HG03457 (cell line): ENCODE data around the gene DNMT1.
"Not testable (repeated sequence)": the region's sequence is repeated elsewhere in the genome, so short reads cannot be mapped to it uniquely, and the experiment has no call there.

Experiments used
- ATAC-seq: cut with Tn5 transposase; IDR thresholded peaks from one replicate; pipeline ENCODE4 v1.9.1; 2021; ENCODE audit warnings: moderate number of reproducible peaks; ENCODE audit not compliant: unreplicated experiment

The DNMT1 gene

DNA sequence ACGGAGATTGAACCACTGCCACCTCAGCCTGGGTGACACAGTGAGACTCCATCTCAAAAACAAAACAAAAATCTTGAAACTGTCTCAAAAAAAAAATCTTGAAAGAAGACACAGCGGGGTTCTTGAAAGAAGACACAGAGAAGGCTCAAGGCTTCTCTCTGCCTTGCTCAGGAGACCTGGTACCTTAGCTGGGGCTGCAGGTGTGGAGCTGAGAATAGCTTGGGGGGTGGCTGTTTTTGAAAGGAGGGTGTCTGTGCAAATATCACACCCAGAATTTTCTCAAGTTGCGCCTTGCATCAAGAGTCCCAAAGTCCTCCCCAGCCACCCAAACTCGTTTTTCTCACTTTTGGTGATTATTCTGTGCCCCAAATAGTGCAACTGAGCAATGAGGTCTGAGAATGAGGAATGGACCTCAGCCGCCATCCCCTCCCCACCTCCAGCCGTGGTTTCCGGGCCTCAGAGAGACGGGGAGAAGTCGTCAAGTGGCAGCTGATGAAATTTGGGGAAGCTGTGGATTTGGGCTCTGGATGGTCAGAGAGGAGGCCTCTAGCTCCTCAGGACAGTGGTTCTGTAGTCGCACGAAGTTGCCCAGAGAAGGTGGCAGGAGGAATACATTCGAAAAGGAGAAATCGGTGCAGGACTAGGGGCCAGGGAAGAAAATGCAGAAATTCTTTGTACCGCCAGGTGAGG lies 27.6 kb upstream of the DNMT1 start:
- ATAC-seq, result no peak

DNA sequence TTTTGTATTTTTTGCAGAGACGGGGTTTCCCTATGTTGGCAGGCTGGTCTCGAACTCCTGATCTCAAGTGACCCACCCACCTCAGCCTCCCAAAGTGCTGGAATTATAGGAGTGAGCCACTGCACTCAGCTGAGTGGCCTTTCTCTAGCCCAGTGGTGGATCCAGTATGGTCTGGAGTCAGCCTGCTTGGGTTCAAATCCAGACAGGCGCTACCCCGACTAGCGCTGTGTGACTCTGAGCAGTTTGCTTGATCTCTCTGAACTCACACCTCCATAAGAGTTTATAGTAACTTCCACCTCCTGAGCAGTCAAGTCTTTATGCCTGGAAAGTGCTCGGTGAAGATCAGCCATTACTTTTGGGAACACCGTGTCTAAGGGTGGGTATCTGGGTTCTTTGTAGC lies 25.9 kb upstream of the DNMT1 start:
- ATAC-seq, result no peak

GRCh38 chr19:10219678-10220077 lies 24.9 kb upstream of the DNMT1 start:
- ATAC-seq, result no peak

DNA sequence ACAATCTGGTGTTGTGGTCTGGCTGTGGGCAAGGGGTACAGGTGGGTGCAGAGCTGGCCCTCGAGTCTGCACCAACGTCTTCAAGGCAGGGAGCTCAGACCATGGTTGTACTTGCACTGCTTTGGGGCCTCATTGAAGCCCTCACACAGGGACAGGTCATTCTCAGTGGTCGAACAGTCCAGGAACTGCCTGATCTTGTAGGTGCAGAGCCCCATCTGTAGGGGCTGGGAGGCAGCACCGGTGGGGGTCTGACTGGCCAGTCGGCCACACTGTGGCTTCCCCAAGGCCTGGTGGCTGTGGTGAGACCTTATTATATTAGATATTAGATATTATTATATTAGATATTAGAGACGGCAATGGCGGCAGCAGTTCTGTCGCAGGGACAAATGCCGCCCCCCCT lies 22.3 kb upstream of the DNMT1 start:
- ATAC-seq, result no peak

- ATAC-seq, result no peak
Observed at GRCh38 chr19:10214784-10215183, 20.0 kb upstream of the DNMT1 start.

- ATAC-seq, result no peak
Observed at GRCh38 chr19:10211691-10212090, 16.9 kb upstream of the DNMT1 start.

DNA sequence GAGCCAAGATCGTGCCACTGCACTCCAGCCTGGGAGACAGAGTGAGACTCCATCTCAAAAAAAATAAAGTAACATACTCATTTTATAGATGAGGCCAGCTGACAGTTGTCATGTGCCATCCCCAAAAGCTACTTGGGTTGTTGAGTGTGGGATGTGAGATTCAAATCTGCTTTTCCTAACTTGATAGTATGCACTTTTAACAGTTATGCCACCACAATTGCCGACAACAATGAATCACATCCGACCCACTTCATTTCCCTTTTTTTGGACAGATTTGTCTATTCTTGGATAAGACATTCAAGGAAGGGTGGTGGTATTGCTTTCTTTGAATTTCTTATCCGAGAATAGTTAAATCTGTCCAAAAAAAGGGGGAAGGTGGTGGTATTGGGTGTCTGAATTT lies 16.3 kb upstream of the DNMT1 start:
- no peak for ATAC-seq

GRCh38 chr19:10209315-10209714 lies 14.6 kb upstream of the DNMT1 start:
- ATAC-seq, result no peak

- ATAC-seq, result no peak
Observed at GRCh38 chr19:10207026-10207425, 12.3 kb upstream of the DNMT1 start.

- ATAC-seq, result no peak
Observed at GRCh38 chr19:10206226-10206885, 11.6 kb upstream of the DNMT1 start.

DNA sequence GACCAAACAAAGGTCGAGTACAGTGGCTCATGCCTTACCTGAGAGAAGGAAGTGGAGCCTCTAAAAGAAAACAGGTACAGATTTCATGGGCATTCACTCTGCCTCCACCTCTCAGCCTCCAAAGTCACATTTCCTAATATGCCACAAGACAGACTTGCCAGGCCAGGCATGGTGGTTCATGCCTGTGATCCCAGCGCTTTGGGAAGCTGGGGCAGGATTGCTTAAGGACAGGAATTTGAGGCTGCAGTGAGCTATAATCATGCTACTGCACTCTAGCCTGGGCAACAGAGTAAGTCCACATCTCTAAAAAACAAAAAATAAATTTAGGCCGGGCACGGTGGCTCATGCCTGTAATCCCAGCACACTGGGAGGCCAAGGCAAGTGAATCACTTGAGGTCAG lies 10.9 kb upstream of the DNMT1 start:
- no peak for ATAC-seq

GRCh38 chr19:10203686-10204085 lies 8.9 kb upstream of the DNMT1 start:
- ATAC-seq, result no peak

GRCh38 chr19:10201176-10201575 lies 6.4 kb upstream of the DNMT1 start:
- no peak for ATAC-seq

GRCh38 chr19:10200101-10200500 lies 5.3 kb upstream of the DNMT1 start:
- ATAC-seq, result not testable (repeated sequence)

DNA sequence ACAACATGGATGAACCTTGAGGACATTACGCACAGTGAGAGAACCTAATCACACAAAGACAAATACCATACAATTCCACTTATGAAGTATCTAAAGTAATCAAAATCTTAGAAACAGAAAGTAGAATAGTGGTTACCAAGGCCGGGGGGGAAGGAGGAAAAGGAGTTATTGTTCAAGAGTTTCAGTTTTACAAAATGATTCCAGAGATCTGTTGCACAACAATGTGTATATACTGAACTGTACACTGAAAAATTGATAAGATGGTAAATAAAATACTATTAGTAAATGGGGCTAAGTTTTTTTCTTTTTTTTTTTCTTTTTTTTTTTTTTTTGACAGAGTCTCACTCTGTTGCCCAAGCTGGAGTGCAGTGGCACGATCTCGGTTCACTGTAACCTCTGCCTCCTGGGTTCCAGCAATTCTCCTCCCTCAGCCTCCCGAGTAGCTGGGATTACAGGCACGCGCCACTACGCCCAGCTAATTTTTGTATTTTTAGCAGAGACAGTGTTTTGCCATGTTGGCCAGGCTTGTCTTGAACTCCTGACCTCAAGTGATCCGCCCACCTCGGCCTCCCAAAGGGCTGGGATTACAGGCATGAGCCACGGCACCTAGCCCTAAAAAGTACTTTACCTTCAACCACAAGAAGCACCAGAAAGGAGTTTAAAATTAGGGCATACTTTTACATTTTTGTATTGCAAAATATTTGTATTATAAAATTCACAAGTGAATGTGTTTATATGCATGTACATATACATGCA lies 4.3 kb upstream of the DNMT1 start:
- not testable (repeated sequence) for ATAC-seq

DNA sequence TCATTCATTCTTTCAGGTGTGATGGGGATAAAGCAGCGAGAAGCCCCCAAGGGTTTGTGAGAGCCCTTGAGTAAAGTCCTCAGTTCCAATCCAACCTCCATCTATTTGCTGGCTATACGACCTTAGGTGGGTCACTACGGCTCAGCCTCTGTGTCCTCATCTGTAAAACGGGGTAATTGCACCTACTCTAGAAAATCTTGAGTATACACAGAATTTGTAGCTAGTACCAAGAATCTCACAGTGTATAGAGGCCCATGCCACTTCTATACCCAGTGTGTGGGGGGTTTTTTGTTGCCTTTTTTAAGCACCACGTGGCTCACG lies 406 bp upstream of the DNMT1 start:
- peak; percentile 8 for ATAC-seq

- ATAC-seq, result peak; percentile 13
Observed at GRCh38 chr19:10193790-10194499, 808 bp downstream of the DNMT1 start.

DNA sequence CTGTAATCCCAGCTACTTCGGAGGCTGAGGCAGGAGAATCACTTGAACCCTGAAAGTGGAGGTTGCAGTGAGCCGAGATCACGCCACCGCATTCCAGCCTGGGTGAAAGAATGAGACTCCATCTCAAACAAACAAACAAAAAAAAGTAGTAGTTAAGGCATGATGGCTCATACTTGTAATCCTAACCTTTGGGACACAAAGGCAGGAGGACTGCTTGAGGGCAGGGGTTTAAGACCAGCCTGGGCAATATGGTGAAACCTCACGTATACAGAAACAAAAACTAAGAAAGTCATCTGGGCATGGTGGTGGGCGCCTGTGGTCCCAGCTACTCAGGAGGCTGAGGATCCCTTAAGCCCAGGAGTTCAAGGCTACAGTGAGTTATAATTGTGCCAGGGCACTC lies 1.8 kb downstream of the DNMT1 start:
- ATAC-seq, result no peak

DNA sequence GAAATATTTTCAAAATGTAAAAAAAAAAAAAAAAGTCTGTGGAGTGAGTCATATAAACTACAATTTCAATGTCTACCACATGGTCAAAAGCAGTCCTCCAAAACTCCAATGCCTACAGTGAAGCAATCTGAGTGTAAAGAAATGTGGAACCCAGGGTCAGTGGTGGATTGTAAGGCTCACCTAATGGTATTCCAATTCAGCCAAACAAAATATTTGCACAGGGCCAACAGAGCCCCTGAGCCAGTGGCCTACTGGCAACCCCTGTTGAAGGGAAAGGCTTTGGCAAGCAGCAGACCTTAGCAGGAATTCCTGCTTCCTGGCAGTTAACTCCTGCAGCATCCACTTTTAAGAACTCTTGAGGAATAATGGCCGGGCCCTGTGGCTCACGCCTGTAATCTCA lies 3.4 kb downstream of the DNMT1 start:
- no peak for ATAC-seq

DNA sequence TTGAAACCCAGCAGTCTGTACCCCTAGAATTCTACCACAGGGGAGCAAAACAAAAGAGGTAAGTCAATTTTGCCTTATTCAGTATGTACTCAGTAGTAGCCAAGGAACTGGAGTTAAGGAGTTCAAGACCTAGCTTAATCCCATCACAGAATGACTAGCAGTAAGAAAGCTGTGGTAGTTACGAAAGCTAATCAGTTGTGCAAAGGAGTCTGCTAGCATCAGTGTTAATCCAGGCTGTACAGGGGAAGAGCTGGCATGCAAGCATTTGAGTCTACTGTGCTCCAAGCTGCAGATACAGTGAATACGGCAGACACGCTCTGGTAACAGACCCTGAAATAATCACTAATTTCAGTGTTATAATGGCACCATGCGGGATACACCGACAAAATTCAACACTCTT lies 4.7 kb downstream of the DNMT1 start:
- no peak for ATAC-seq

- no peak for ATAC-seq
Observed at GRCh38 chr19:10189616-10190015, 5.1 kb downstream of the DNMT1 start.

DNA sequence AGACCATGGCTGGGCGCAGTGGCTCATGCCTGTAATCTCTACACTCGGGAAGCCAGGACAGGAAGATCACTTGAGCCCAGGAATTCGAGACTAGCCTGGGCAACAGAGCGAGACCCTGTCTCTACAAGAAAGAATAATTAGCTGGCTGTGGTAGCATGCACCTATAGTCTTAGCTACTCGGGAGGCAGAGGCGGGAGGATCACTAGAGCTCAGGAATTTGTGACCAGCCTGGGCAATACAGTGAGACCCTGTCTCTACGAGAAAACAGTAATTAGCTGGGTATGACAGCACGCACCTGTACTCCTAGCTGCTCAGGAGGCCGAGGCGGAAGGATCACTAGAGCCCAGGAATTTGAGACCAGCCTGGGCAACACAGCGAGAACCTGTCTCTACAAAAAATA lies 7.4 kb downstream of the DNMT1 start:
- no peak for ATAC-seq
